ENCODE measurements around the gene EGFLAM. TPM values are rescaled to one million over a fixed set of nuclear protein-coding genes. Genes with fewer than 3 reads are reported as not detected.

EGFLAM gene
- polyA plus RNA-seq, 1 experiment = 16.4 TPM

- ChIA-PET CTCF (no interaction called here), POLR2A (no interaction called here)
- H3K27ac ChIP-seq (ENCODE audit: low read depth, low read length) = no peak overlapping the region
- TF ChIP-seq CTCF (IDR thresholded peaks at IDR 0.05; ENCODE audit: low read depth, low read length) = no peak
- H3K9me3 ChIP-seq (ENCODE audit: control insufficient read depth, insufficient read depth, low read length) = no peaks in the 10 kb centered on the region
- H3K4me3 ChIP-seq (ENCODE audit: low read depth, low read length) = no peak overlapping the region
- no peak for DNase-seq (ENCODE audit: low read depth, low spot score)
- peaks cover 33% of the 10 kb centered on the region for H3K27me3 ChIP-seq (ENCODE audit: control insufficient read depth, insufficient read depth, low read length)
Observed at GRCh38 chr5:38376404-38376803, 118.0 kb downstream of the EGFLAM start.

- ChIA-PET CTCF (interaction anchor here (1.3 to 4.1 kb wide), 2 partner anchors 431 to 434 kb away, joined by 3 to 16 read pairs; no protein-coding TSS in a partner anchor), POLR2A (no interaction called here)
- Histone ChIP-seq H3K27ac (ENCODE audit: low read depth, low read length) (no peak overlapping the region), H3K9me3 (ENCODE audit: control insufficient read depth, insufficient read depth, low read length) (no peaks in the 10 kb centered on the region), H3K27me3 (ENCODE audit: control insufficient read depth, insufficient read depth, low read length) (peaks cover 25% of the 10 kb centered on the region), H3K4me3 (ENCODE audit: low read depth, low read length) (no peak overlapping the region)
- DNase-seq (ENCODE audit: low read depth, low spot score) = no peak
- TF ChIP-seq CTCF (IDR thresholded peaks at IDR 0.05; ENCODE audit: low read depth, low read length) = no peak
Observed at GRCh38 chr5:38378579-38378978, 120.2 kb downstream of the EGFLAM start.

- Histone ChIP-seq H3K27me3 (ENCODE audit: control insufficient read depth, insufficient read depth, low read length) (peaks cover 26% of the 10 kb centered on the region), H3K4me3 (ENCODE audit: low read depth, low read length) (no peak overlapping the region), H3K27ac (ENCODE audit: low read depth, low read length) (no peak overlapping the region), H3K9me3 (ENCODE audit: control insufficient read depth, insufficient read depth, low read length) (no peaks in the 10 kb centered on the region)
- ChIA-PET POLR2A (no interaction called here), CTCF (interaction anchor here (1.3 to 4.1 kb wide), 3 partner anchors 41 to 434 kb away, joined by 3 to 16 read pairs (median 7); no protein-coding TSS in a partner anchor)
- no peak for TF ChIP-seq CTCF (IDR thresholded peaks at IDR 0.05; ENCODE audit: low read depth, low read length)
- no peak for DNase-seq (ENCODE audit: low read depth, low spot score)
Observed at GRCh38 chr5:38379350-38379937, 121.1 kb downstream of the EGFLAM start.

- DNase-seq (ENCODE audit: low read depth, low spot score) = no peak
- no peak overlapping the region for H3K4me3 ChIP-seq (ENCODE audit: low read depth, low read length)
- no peak overlapping the region for H3K27ac ChIP-seq (ENCODE audit: low read depth, low read length)
- H3K27me3 ChIP-seq (ENCODE audit: control insufficient read depth, insufficient read depth, low read length) = peaks cover 20% of the 10 kb centered on the region
- CTCF ChIA-PET = interaction anchor here (0.5 to 4.1 kb wide), 4 partner anchors 23 to 429 kb away, joined by 3 to 16 read pairs (median 6); no protein-coding TSS in a partner anchor
- H3K9me3 ChIP-seq (ENCODE audit: control insufficient read depth, insufficient read depth, low read length) = no peaks in the 10 kb centered on the region
- TF ChIP-seq CTCF (IDR thresholded peaks at IDR 0.05; ENCODE audit: low read depth, low read length) = no peak
- POLR2A ChIA-PET = no interaction called here
Observed at GRCh38 chr5:38380537-38380936, 122.2 kb downstream of the EGFLAM start.

- peaks cover 20% of the 10 kb centered on the region for H3K27me3 ChIP-seq (ENCODE audit: control insufficient read depth, insufficient read depth, low read length)
- no peak for DNase-seq (ENCODE audit: low read depth, low spot score)
- TF ChIP-seq CTCF (IDR thresholded peaks at IDR 0.05; ENCODE audit: low read depth, low read length) = no peak
- no peaks in the 10 kb centered on the region for H3K9me3 ChIP-seq (ENCODE audit: control insufficient read depth, insufficient read depth, low read length)
- H3K4me3 ChIP-seq (ENCODE audit: low read depth, low read length) = no peak overlapping the region
- CTCF ChIA-PET = interaction anchor here (0.5 to 4.1 kb wide), 5 partner anchors 13 to 447 kb away, joined by 4 to 18 read pairs (median 6); no protein-coding TSS in a partner anchor
- POLR2A ChIA-PET = no interaction called here
- no peak overlapping the region for H3K27ac ChIP-seq (ENCODE audit: low read depth, low read length)
Observed at GRCh38 chr5:38381361-38381760, 123.0 kb downstream of the EGFLAM start.

Measured in AG04450 (cell line).